ENCODE results near the gene OMA1.
A peak's percentile ranks its signal among the peaks of the same experiment; 100 is the strongest.
"Not testable (repeated sequence)": the region's sequence is repeated elsewhere in the genome, so short reads cannot be mapped to it uniquely, and the experiment has no call there.

Gene OMA1

GRCh38 chr1:58546520-58547308, at the start of gene OMA1:
OMA1 (minus strand) TSS chr1:58546726; CDS start chr1:58539294, 7,432 bp downstream.
- peak within 1 kb of the TSS; percentile 77 for H3K9ac ChIP-seq (ENCODE audit: low read depth, low read length)
- H3K4me1 ChIP-seq (ENCODE audit: insufficient read depth, low read length): no peaks in the 10 kb centered on the region; the same call in 1 of the 2 replicates
- no peaks in the 10 kb centered on the region for H3K9me3 ChIP-seq (ENCODE audit: control insufficient read depth, insufficient read depth, low read length)
- H3K36me3 ChIP-seq (ENCODE audit: insufficient read depth, low read length): no peaks in the 10 kb centered on the region

GRCh38 chr1:58594546-58594945, 48.0 kb upstream of the OMA1 start:
- Histone ChIP-seq H3K36me3 (ENCODE audit: insufficient read depth, low read length) (no peaks in the 10 kb centered on the region), H3K9ac (ENCODE audit: low read depth, low read length) (no peak overlapping the region), H3K9me3 (ENCODE audit: control insufficient read depth, insufficient read depth, low read length) (no peaks in the 10 kb centered on the region), H3K4me1 (ENCODE audit: insufficient read depth, low read length) (no peaks in the 10 kb centered on the region)

- no peaks in the 10 kb centered on the region for H3K9me3 ChIP-seq (ENCODE audit: control insufficient read depth, insufficient read depth, low read length)
- H3K36me3 ChIP-seq (ENCODE audit: insufficient read depth, low read length): no peaks in the 10 kb centered on the region
- H3K9ac ChIP-seq (ENCODE audit: low read depth, low read length): no peak overlapping the region
- H3K4me1 ChIP-seq (ENCODE audit: insufficient read depth, low read length): no peaks in the 10 kb centered on the region
Measured at GRCh38 chr1:58592522-58593134, 46.1 kb upstream of the OMA1 start.

GRCh38 chr1:58591806-58592205, 45.3 kb upstream of the OMA1 start:
- H3K9ac ChIP-seq (ENCODE audit: low read depth, low read length): no peak overlapping the region
- no peaks in the 10 kb centered on the region for H3K9me3 ChIP-seq (ENCODE audit: control insufficient read depth, insufficient read depth, low read length)
- H3K4me1 ChIP-seq (ENCODE audit: insufficient read depth, low read length): no peaks in the 10 kb centered on the region
- no peaks in the 10 kb centered on the region for H3K36me3 ChIP-seq (ENCODE audit: insufficient read depth, low read length)

- no peak overlapping the region for H3K9ac ChIP-seq (ENCODE audit: low read depth, low read length)
- no peaks in the 10 kb centered on the region for H3K9me3 ChIP-seq (ENCODE audit: control insufficient read depth, insufficient read depth, low read length)
- H3K36me3 ChIP-seq (ENCODE audit: insufficient read depth, low read length): no peaks in the 10 kb centered on the region
Measured at GRCh38 chr1:58590019-58590418, 43.5 kb upstream of the OMA1 start.

GRCh38 chr1:58588396-58588795, 41.9 kb upstream of the OMA1 start:
- Histone ChIP-seq H3K9me3 (ENCODE audit: control insufficient read depth, insufficient read depth, low read length) (no peaks in the 10 kb centered on the region), H3K9ac (ENCODE audit: low read depth, low read length) (no peak overlapping the region), H3K36me3 (ENCODE audit: insufficient read depth, low read length) (no peaks in the 10 kb centered on the region), H3K4me1 (ENCODE audit: insufficient read depth, low read length) (peaks cover 9% of the 10 kb centered on the region)

More at GRCh38 chr1:58590019-58590418, 43.5 kb upstream of the OMA1 start:
- H3K4me1 ChIP-seq (ENCODE audit: insufficient read depth, low read length): peaks cover 1% of the 10 kb centered on the region; the same call in 1 of the 2 replicates

GRCh38 chr1:58587667-58588066, 41.1 kb upstream of the OMA1 start:
- Histone ChIP-seq H3K36me3 (ENCODE audit: insufficient read depth, low read length) (no peaks in the 10 kb centered on the region), H3K4me1 (ENCODE audit: insufficient read depth, low read length) (peaks cover 9% of the 10 kb centered on the region), H3K9ac (ENCODE audit: low read depth, low read length) (no peak overlapping the region), H3K9me3 (ENCODE audit: control insufficient read depth, insufficient read depth, low read length) (no peaks in the 10 kb centered on the region)

GRCh38 chr1:58586271-58586670, 39.7 kb upstream of the OMA1 start:
- H3K36me3 ChIP-seq (ENCODE audit: insufficient read depth, low read length): no peaks in the 10 kb centered on the region
- no peaks in the 10 kb centered on the region for H3K9me3 ChIP-seq (ENCODE audit: control insufficient read depth, insufficient read depth, low read length)
- no peak overlapping the region for H3K9ac ChIP-seq (ENCODE audit: low read depth, low read length)
- H3K4me1 ChIP-seq (ENCODE audit: insufficient read depth, low read length): peaks cover 9% of the 10 kb centered on the region

GRCh38 chr1:58585581-58586151, 39.1 kb upstream of the OMA1 start:
- H3K36me3 ChIP-seq (ENCODE audit: insufficient read depth, low read length): no peaks in the 10 kb centered on the region
- H3K9ac ChIP-seq (ENCODE audit: low read depth, low read length): no peak overlapping the region
- no peaks in the 10 kb centered on the region for H3K9me3 ChIP-seq (ENCODE audit: control insufficient read depth, insufficient read depth, low read length)
- H3K4me1 ChIP-seq (ENCODE audit: insufficient read depth, low read length): peaks cover 9% of the 10 kb centered on the region

GRCh38 chr1:58585166-58585565, 38.6 kb upstream of the OMA1 start:
- Histone ChIP-seq H3K36me3 (ENCODE audit: insufficient read depth, low read length) (no peaks in the 10 kb centered on the region), H3K9ac (ENCODE audit: low read depth, low read length) (no peak overlapping the region), H3K9me3 (ENCODE audit: control insufficient read depth, insufficient read depth, low read length) (no peaks in the 10 kb centered on the region), H3K4me1 (ENCODE audit: insufficient read depth, low read length) (peaks cover 9% of the 10 kb centered on the region)

GRCh38 chr1:58584082-58584895, 37.8 kb upstream of the OMA1 start:
- Histone ChIP-seq H3K4me1 (ENCODE audit: insufficient read depth, low read length) (peaks cover 9% of the 10 kb centered on the region), H3K9me3 (ENCODE audit: control insufficient read depth, insufficient read depth, low read length) (no peaks in the 10 kb centered on the region), H3K36me3 (ENCODE audit: insufficient read depth, low read length) (no peaks in the 10 kb centered on the region), H3K9ac (ENCODE audit: low read depth, low read length) (no peak overlapping the region)

GRCh38 chr1:58583496-58583895, 37.0 kb upstream of the OMA1 start:
- H3K9ac ChIP-seq (ENCODE audit: low read depth, low read length): no peak overlapping the region
- peaks cover 9% of the 10 kb centered on the region for H3K4me1 ChIP-seq (ENCODE audit: insufficient read depth, low read length)
- H3K36me3 ChIP-seq (ENCODE audit: insufficient read depth, low read length): no peaks in the 10 kb centered on the region
- no peaks in the 10 kb centered on the region for H3K9me3 ChIP-seq (ENCODE audit: control insufficient read depth, insufficient read depth, low read length)

- H3K9me3 ChIP-seq (ENCODE audit: control insufficient read depth, insufficient read depth, low read length); H3K36me3 ChIP-seq (ENCODE audit: insufficient read depth, low read length); H3K4me1 ChIP-seq (ENCODE audit: insufficient read depth, low read length); H3K9ac ChIP-seq (ENCODE audit: low read depth, low read length): not testable (repeated sequence)
Measured at GRCh38 chr1:58582143-58582542, 35.6 kb upstream of the OMA1 start.

GRCh38 chr1:58581641-58582040, 35.1 kb upstream of the OMA1 start:
- peaks cover 9% of the 10 kb centered on the region for H3K4me1 ChIP-seq (ENCODE audit: insufficient read depth, low read length)
- H3K9ac ChIP-seq (ENCODE audit: low read depth, low read length): no peak overlapping the region
- H3K9me3 ChIP-seq (ENCODE audit: control insufficient read depth, insufficient read depth, low read length): no peaks in the 10 kb centered on the region

More at GRCh38 chr1:58581641-58582040, 35.1 kb upstream of the OMA1 start:
- no peaks in the 10 kb centered on the region for H3K36me3 ChIP-seq (ENCODE audit: insufficient read depth, low read length)

All from ES-I3 (cell line).